Hematopoietic multipotent progenitor cell treated with erythropoietin and hydrocortisone succinate and interleukin-3 and kit ligand, for 4 days (in vitro differentiated cells): ENCODE results near the gene RETREG3.
A peak's percentile ranks its signal among the peaks of the same experiment; 100 is the strongest.

ENCODE experiments used
- DNase-seq: peaks from one replicate; pipeline ENCODE4 v3.0.0-alpha.2; 2015

RETREG3 gene

DNA sequence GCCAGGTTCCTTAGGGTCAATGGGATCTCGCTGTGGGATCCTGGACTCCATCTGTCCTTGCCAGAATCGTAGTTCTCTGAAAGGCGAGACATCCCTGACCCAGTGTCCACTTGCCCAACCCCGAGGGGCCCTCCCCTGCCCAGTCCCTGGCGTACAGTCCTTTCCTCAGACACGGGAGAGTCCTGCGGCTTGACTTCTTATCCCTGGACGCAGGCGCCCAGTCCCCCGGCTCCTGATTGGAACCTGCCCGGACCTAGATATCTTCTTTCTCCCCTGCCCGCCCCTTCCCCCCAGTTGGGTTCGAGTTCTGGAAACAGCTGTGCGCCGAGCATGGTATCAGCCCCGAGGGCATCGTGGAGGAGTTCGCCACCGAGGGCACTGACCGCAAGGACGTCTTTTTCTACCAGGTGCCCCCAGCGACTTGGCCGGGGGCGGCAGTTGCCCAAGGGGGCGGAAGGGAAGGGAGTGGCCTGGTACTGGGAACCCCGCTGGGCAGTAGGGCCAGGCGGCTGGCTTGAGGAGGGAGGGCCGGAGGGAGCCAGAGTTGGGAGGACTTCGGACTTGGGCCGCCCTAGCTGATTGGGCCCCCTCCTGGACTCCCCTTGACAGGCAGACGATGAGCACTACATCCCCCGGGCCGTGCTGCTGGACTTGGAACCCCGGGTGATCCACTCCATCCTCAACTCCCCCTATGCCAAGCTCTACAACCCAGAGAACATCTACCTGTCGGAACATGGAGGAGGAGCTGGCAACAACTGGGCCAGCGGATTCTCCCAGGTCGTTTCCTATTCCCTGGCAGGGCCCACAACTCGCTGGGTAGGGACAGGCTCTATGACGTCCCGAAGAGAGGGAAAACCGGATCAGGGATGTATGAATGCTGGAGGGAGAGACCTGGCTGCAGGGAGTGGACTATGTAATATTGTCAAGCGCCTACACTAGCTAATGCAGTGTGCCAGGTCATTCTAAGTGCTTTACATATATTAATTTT, 934 bp upstream of the RETREG3 start:
- peak; percentile 66 for DNase-seq

DNA sequence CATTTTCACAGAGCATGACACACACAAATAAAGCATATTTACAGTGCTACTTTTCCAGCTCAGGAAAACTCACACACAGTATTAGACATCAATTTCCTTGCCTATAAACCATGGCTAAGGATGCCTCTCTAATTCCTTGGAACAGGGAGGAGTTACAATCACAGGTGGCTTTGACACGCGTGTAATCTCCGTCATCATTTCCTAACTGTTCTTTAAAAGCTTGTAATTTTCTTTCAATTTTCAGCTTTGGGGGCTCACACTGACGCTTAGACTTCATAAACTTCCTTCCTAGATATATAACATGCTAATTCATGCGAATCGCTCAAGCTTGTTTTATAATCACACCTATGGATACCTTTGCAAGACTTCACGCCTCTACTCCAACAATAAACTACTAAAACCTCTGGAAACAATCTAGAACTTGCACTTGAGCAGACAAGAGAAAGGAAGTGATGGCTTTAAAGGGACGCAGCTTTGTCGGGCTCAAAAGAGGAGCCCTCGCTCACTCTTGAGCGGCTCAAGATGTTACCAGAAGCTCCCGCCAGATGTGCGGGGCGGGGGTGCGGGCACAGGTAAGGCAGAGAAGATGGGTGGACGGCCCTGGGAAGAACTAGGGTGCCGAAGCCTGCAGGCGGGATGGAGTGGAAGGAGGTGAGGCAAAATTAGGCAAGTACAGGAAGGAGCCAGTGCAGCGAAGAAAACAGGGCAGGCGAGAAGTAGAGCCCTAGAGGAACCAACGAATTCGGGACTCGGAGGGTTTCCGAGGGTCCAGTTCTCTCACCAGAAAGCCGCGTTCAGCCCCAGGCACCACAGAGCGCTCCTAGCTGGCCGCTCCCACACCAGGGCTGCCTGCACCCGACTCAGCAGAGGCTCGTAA, 631 bp downstream of the RETREG3 start:
- peak; percentile 27 for DNase-seq

DNA sequence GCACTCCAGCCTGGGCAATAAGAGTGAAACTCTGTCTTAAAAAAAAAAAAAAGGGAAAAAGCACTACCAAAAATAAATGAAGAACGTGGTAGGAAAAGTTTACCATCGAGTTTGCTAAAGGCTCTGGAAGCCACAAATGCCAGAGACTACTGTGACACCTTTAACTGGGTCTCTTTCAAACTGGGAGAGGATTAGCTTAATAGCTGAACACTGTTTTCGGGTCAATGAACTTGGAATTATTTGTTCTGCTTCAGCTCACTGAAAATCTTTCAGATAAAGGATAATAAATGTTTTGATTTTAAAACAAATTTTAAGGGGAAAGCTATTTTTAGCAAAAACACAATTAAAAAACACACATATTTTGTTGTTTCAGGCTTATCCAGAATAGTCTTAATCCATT, 1.4 kb downstream of the RETREG3 start:
- DNase-seq = no peak

DNA sequence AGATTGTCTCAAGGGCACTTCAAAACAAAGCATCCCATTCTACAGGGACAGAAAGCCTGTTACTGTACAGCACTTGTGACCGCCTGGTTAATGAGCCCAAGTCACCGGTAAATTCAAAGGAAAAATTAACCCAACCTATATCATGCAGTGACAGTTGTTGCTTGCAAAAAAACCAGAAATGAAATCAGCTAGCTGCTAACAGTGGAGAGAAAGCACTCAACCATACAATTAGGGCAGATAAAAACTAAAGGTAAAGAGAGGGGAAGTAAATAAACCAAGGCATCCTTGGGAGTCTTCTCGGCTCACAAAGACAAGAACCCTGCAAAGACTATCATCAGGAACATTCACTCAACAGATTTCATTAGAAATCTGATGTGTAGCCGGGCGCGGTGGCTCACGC, 5.9 kb downstream of the RETREG3 start:
- DNase-seq = no peak

DNA sequence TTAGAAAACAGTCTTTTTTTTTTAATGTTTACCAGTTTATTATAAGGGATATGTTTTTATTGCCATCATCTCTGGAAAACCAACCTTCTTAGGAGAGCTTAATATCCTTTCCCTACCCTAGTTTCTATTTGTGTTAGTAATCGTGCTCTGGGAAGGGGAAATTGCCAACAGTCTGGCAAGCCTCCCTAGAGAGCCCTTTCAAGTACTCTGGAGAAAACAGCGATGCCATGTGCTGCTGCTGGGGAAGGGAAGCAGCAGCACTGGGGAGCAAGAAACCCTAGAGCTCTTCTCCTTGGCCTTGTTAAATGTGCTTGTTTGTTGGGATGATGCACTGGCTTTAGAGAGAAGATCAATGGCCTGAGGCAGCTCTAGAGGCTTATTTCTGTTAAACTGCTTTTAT, 10.3 kb downstream of the RETREG3 start:
- no peak for DNase-seq

DNA sequence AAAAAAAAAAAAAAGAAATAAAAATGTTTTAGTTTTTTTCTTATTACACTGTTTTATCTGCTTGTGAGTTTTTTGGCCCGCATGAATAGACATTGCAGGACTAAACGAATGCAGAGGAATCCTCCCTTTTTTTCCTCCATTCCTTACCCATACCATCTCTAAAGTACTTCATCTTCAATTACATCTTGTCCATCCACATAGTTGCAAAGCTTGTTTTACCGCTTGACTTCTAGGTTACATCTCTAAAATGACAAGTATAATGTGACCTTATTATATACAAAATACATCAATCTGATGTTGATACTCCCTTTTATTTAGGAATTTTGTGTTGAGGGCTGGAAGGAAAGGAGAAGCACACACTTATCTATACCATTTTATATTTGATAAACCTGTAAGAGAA, 12.8 kb downstream of the RETREG3 start:
- DNase-seq = no peak

DNA sequence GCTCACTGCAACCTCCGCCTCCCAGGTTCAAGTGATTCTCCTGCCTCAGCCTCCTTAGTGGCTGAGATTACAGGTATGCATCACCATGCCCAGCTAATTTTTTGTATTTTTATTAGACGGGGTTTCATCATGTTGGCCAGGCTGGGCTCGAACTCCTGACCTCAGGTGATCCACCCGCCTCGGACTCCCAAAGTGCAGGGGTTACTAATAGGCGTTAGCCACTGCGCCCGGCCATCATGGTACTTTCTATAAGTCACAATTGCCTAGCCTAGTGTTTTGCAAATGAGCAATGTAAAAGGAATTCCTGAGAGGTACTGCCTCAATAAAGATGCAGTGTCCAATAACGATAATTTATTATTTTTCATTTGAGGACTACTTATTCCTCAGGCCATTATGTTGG, 17.8 kb downstream of the RETREG3 start:
- no peak for DNase-seq

DNA sequence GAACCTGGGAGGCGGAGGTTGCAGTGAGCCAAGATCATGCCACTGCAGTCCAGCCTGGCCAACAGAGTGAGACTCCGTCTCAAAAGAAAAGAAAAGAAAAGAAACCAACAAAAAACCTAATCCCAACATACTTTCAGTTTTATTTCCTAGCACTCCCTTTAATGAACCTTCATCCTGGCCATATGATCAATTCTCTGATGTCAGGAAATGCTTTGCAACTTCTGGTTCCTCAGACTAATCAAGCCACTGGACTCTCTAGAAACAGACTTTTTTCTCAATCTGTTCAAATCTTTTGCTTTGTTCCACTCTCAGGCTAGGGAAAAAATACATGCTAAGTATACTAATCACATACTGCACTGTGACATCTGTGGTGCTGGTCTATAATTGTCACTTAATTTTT, 18.3 kb downstream of the RETREG3 start:
- DNase-seq = no peak

DNA sequence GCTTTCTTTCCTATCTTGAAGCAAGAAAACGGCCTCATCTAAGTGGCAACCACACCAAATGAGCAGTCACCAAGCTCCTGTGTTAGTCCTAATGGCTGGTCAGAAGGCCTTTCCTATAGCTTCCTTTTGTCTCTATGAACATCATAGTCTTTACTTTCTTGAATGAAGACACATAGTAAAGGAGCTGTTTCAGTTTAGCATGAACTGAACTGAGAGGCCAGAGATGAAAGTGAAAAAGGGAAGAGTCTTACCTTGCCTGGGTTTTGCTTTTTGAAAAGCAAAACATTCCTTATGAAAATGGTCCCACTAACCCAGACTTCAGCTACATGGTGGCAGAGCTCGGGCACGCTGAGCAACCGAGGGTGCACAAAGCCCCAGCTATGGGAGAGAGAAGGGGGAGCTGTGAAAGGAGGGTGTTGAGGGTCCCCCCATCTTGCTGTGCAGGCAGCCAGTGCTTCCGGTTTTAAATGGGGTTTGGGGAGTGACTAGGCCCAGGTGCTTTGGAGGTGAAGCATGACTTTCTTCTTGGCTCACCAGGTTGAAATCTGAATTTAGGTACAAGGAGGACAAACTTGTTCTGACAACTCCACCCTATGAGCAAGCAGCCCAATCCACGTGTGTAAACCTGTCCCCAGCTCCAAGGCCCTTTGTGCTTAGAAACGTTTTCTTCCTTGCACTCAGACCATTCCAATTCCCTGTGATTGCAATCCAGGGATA, 22.5 kb downstream of the RETREG3 start:
- DNase-seq = no peak

DNA sequence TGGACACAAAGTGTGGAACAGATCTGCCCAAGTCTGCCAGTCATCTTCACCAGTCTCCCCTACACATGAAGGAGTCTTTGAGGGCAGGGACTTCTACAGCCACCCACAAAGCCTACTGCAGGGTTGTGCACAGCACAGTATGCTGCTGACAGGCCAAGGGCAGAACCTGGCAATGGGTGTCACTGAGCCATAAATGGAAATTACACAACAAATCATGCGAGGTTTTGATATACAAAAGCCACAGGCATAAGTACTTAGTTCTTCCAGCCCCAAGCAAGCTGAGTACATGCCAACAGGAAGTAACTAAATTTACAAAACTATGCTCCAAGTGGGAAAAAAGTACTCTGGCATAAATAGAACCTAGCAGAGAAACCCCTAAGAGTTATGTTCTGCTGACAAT, 23.8 kb downstream of the RETREG3 start:
- DNase-seq = no peak

DNA sequence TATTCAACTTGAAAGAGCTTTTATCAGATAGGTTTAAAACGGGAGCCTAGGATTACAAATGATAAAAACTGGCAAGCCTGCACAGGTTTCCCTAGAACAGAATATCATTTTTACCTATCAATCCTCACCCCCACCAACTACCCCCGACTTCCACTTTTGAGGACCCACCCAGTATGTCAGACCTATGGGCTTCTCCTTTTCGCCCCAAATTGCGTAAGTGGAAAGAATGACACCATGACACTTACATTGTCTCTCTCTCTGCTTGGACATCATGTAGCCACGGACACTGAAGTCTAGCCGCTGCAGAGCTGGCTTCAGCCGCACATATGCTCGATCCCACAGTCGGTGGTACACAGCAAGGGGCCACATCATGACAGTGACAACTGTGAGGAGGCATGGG, 24.3 kb downstream of the RETREG3 start:
- peak; percentile 59 for DNase-seq

DNA sequence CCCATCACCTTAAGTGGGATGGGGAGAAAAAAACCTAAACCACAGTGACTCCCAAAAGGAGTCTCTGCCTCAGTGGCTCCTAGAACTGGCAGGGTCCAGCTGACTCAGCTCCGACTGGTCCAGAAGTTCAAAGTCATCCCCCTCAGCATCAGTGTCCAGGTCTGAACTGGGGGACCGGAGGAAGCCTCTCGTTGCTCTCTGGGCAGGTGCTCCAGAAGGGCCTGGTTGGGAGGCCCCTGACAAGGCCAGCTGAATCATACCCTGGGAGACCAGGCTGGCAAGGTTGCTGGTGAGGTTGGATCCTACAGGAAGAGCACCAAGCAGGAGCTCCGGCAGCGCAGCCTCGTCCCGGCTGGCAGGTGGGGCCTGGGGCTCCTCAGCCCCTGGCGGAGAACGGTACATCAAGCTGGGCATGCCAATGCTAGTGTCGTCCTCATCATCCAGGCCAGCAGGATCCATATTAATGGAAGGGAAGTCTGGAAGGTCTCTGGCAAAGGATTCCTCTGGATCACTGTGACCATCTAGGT, 27.4 kb downstream of the RETREG3 start:
- no peak for DNase-seq

DNA sequence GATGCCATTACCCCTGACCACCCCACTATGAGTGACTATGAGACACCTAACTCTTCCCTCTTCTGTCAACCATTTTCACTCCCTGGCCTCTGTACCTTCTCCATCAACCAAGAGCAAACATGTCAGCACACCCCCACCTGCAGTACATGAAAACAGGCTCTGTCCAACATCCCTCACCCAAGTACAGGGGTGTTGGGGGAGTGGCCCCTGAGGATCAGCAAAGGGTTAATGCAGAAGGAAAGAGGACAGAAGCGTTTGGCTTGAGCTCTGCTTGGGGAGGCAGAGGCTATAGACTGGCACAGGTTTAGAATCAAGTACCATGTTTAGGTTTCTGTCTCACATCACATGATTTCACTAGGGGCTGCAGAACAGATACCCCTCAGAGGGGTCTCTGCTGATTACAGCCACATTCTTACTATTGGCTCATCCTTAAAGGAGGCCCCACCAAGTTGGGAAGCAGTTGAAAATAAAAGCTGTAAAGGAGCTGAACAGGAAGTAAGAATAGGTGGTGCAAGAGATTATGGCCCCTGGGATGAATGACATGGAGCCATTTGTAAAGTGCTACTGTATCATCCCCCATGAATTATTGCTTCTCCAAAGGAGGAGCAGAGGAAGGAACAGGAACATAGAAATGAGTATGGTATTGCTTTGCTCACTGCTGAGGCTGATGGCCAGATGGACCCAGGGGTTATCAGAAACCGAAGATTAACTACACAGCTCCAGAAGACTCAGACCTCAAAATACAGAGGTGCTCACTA, 29.2 kb downstream of the RETREG3 start:
- no peak for DNase-seq

DNA sequence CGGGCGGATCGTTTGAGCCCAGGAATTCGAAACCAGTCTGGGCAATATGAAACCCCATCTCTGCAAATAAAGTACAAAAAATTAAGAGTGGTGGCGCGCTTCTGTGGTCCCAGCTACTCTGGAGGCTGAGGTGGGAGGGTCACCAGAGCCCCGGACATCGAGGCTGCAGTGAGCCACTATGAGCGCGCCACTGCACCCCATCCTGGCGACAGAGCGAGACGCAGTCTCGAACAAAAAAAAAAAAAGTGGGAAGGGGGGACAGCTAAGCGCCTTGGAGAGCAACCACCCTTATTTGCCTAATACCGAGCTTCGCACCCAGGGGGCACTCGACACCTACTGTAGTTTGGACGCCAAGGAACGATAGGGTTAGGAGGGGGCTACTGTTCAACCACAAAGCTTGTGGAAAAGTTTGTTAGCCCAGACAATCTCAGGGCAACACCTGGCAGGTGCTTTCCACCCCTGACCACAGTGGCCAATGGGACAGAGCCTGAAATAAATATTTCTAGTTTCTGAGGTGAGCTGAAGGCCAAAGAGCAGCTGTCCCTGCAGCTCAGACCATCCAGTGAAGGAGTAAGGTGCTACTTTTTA, 30.8 kb downstream of the RETREG3 start:
- peak; percentile 95 for DNase-seq

DNA sequence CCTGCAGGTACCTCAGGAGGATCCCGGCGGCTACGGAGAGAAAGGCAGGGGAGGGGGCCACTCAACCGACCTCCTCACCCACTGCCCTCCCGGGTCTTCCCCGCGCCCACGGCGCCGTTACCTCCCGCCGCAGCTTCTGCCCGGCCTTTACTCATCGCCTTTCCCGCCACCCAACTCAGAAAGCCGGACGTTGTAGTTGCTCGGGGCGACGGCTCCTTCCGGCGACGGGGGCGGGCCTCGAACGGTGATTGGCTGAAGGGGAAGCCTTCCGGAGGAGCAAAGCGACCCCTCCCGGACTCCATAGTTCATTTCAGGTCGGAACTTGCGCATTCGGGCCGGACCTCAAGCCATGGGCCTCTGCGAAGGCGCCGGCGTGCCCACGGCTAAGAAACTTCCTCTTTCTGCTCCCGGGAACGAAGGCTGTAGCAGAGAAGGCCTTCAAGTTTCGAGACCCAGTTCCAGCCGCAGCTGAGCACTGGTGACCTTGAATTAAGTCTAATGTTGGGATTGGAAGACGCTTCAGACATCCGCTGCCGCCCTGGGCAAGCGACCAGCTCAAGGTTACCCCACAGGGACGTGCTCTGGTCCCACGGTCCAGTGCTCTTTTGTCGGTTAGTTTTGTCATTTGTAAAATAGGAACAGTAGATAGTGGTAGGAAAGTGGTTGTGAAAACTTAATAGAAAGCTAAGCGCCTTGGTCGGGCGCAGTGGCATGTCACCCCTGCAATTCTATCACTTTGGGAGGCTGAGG, 31.5 kb downstream of the RETREG3 start, which contains the start of gene PSMC3IP:
PSMC3IP (minus strand) TSS at position 198 of the 750 bp plus-strand sequence; CDS start at position 155, 43 bp downstream.
- peak; percentile 99 for DNase-seq

DNA sequence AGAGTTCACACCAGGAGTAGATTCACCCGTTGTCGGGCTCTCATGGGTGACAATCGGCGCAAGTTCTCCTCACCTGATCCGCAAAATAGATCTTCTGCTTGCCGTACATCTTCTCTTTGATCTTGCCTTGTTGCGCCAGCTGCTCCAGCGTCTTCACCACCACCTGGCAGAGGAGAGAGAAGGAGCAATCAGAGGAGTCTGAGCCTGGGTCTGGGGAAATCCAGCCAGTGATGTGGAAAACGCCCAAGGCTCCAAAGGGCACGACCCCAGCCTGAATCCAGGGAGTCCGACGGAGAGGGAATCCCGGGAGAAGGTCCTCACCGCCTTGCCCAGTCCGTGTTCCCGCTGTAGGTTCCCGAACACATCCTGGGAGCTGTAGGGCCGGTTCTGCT, 32.0 kb downstream of the RETREG3 start:
- peak; percentile 50 for DNase-seq

DNA sequence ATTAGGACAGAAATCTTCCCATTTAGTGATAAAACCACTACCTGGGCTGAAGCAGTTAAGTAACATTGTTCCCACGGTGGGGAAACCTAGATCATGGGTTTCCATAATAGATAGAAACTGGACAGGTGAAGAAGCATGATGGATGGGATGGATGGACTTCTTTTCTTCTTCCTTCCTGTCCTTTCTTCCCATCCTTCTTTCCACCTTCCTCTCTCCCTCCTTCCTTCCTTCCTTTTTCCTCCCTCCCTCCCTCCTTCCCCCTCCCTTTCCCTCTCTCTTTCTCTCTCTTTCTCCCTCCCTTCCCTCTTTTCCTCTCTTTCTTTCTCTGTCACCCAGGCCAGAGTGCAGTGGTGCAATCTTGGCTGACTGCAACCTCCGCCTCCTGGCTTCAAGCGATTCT, 34.7 kb downstream of the RETREG3 start:
- DNase-seq = no peak

DNA sequence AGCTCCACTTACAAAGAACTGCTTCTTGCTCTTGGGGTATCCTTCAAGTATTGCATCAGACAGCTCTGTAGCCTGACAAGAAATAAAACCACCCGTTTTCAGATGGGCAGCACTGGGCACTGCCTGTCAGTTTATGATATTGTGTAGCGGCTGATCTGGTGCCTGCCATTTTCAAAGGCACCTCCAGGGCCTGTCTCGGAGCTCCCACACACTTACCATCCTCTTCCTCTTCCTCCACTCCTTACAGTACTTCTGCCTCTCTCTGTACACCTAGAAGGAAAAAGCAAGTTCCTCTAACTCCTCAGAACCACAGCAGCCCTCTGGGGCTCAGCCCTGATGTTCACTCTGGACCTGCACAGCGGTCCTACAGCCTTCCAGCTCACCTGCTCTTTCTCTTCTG, 36.1 kb downstream of the RETREG3 start:
- DNase-seq = no peak

DNA sequence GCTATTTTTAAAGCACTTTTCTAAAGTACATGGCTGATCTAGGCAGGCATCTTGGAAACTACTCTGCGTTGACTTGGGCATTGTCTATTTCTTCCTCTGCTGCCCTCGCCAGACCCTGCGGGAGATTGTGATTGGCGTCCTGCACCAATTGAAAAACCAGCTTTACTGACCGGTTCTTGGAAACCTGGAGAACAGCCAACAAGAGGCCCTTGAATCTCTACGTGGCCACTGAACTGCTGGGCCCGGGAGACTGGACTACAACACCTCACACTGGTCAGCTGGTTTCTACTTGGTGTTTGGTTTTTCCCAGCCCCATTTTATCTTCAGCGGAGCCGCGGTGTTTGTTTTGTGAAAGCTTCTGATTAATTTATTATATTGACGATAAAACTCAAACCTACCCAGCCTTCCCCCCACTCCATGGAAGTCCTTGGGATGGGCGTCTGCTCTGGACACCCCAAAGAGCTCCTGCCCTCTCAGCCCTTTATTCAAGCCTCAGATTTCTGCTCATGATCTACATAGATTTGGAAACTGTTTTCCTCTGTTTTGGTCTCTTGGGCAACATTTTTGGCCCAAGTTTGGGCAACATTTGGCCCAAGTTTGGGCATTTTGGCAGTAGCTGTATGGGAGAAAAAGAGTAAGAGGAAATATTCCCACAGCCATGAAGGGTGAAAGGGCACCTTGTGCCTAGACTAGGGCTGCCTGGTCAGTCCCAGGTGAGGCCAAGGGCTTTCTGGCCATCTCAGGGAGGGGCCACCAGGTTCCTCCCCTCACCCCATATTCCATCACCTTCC, 37.5 kb downstream of the RETREG3 start:
- no peak for DNase-seq
